Measurements from ENCODE around the gene PLPPR4.

PLPPR4 gene

GRCh38 chr1:99348397-99349132 is 84.3 kb downstream of the PLPPR4 start:
- DNase-seq (ENCODE audit: low read depth in 2 of 2): no peak

- DNase-seq (ENCODE audit: low read depth in 2 of 2): no peak
Measured at GRCh38 chr1:99352821-99353220, 88.5 kb downstream of the PLPPR4 start.

GRCh38 chr1:99358770-99359169 is 94.5 kb downstream of the PLPPR4 start:
- no peak for DNase-seq (ENCODE audit: low read depth in 2 of 2)

All from activated CD4-positive, alpha-beta T cell treated with anti-CD3 and anti-CD28 coated beads for 24 hours (primary cell).